ENCODE measurements around the gene VPS11.
"Not testable (repeated sequence)": the region's sequence is repeated elsewhere in the genome, so short reads cannot be mapped to it uniquely, and the experiment has no call there.

Gene VPS11

GRCh38 chr11:119103161-119103664 lies 35.6 kb downstream of the VPS11 start:
- not testable (repeated sequence) for DNase-seq (ENCODE audit: low spot score)

DNA sequence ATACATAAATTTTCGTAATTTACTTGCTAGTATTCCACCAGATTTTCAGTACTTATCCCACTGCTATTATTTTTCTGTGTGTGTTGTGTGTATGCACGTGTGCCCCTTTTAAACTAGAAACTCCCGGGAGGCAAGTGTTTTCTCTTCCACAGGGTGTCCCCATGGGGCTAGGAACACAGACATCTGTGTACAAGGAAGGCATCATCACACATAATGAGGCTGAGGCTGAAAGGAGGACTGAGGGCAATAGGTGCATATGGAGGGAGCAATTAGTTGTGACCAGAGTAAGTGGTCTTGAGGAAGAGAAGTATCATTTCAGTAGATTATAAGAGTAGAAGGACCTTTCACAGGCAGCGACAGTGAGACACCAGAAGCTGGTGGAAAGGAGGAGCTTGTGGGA lies 36.2 kb downstream of the VPS11 start:
- DNase-seq (ENCODE audit: low spot score) = no peak

DNA sequence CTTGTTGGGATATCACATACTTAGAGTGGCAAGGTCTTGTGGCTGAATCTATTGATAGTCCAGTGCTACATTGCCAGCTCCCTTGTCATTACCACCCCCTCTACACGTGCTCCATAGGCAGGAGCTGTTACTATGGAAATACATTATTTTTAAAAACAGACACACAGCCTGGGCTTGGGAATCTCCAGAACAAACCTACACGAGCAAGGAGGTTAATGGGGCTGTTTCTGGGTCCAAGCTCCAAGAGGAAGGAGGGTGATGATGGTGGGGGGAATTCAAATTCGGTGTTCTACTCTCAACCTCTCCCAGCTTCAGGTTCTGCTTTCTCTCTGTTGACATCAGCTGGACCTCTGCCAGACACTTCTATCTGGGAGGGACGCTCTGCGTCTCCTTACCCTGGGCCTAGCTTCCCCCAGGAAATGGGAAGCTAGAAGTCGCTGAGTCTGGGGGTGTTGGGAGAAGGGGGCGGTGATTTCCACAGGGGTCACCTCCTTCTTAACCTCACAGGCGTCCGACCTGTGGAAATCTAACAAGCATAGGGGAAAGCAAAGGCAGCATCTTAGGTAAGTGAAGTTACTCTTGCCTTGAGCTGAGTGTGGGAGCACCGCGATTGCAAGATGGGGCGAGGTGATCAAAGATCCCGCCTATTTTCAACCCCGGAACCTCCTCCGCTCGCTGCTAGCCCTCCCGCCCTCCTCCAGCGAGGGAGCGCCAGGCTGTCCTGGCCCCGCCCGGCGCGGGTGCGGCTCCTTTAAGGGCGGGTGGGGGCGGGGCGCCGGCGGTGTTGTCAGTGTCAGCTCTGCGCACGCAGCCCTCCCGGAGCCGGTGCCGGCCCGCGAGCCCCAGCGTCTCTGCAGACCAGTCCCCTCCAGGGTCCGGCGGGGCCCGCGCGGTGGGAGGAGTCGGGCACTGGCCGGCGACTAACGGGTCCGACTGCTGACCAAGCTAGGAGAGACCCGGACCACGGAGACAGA lies 39.2 kb downstream of the VPS11 start, which contains the start of gene C2CD2L:
Gene C2CD2L (plus strand): TSS at position 781 of the 974 bp plus-strand sequence. CDS start 398 bp downstream, outside the sequence.
- peak; percentile 88 for DNase-seq (ENCODE audit: low spot score)

DNA sequence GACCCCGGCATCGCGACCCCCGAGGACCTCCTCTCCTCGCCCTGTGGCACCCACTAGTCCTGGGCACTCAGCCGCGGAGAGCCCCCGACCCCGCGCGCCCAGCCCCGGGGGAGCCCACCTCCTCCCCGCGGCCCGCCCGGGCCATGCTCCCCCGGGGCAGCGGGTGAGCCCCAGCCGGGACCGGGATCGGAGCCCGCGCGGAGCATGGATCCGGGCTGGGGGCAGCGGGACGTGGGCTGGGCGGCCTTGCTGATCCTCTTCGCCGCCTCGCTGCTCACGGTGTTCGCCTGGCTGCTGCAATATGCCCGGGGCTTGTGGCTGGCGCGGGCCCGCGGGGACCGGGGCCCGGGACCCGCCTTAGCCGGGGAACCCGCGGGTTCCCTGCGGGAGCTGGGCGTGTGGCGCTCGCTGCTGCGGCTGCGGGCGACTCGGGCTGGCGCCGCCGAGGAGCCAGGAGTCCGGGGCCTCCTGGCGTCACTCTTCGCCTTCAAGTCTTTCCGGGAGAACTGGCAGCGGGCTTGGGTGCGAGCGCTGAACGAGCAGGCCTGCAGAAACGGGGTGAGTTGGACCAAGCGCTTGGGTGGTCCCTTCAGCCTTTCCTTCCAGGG lies 40.0 kb downstream of the VPS11 start:
- DNase-seq (ENCODE audit: low spot score) = no peak

GRCh38 chr11:119108146-119108856 lies 40.7 kb downstream of the VPS11 start:
- DNase-seq (ENCODE audit: low spot score) = no peak

GRCh38 chr11:119108857-119109221 lies 41.2 kb downstream of the VPS11 start:
- no peak for DNase-seq (ENCODE audit: low spot score)

GRCh38 chr11:119109843-119110242 lies 42.2 kb downstream of the VPS11 start:
- DNase-seq (ENCODE audit: low spot score) = no peak

DNA sequence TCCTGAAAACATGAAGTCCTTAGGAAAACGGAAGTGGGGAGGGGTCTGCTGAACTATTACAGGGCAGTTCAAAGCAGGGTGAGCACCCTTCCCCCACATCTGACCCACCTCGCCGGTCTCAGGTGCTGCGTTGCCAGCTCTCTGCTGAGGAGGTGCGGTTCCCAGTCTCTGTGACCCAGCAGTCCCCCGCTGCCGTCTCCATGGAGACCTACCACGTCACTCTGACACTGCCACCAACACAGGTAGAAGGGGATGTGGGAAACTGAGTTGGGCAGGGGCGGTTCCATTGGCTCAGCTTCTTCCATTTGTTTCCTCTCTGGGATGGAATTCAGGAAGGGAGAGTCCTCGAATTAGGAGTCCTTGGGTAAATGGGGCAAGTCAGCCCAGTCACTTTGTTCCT lies 42.8 kb downstream of the VPS11 start:
- DNase-seq (ENCODE audit: low spot score) = no peak

GRCh38 chr11:119111361-119111925 lies 43.8 kb downstream of the VPS11 start:
- DNase-seq (ENCODE audit: low spot score) = no peak

DNA sequence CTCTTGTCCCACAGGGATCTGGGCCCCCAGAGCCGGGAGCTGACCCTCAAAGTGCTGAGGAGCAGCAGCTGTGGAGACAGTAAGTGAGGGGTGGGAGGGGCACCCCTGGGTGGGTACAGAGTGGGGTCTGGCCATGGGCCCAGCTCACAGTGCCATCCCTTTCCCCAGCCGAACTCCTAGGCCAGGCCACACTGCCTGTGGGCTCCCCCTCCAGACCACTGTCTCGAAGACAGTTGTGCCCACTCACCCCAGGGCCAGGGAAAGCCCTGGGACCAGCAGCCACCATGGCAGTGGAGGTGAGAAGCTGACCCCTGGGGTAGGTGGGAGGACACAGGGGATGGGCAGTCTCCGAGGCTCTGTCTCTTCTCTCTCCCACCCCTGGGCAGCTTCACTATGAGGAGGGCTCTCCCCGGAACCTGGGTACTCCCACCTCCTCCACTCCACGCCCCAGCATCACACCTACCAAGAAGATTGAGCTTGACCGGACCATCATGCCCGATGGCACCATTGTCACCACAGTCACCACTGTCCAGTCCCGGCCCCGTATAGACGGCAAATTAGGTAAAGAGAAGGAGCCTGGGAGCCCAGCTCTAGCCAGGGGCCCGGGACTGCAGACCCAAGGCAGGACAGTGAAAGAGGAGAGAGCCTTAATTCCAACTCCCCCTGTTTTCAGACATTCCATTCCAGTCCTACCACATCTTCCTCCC lies 44.8 kb downstream of the VPS11 start:
- no peak for DNase-seq (ENCODE audit: low spot score)

GRCh38 chr11:119113716-119114115 lies 46.1 kb downstream of the VPS11 start:
- no peak for DNase-seq (ENCODE audit: low spot score)

GRCh38 chr11:119114351-119114750 lies 46.7 kb downstream of the VPS11 start:
- no peak for DNase-seq (ENCODE audit: low spot score)

DNA sequence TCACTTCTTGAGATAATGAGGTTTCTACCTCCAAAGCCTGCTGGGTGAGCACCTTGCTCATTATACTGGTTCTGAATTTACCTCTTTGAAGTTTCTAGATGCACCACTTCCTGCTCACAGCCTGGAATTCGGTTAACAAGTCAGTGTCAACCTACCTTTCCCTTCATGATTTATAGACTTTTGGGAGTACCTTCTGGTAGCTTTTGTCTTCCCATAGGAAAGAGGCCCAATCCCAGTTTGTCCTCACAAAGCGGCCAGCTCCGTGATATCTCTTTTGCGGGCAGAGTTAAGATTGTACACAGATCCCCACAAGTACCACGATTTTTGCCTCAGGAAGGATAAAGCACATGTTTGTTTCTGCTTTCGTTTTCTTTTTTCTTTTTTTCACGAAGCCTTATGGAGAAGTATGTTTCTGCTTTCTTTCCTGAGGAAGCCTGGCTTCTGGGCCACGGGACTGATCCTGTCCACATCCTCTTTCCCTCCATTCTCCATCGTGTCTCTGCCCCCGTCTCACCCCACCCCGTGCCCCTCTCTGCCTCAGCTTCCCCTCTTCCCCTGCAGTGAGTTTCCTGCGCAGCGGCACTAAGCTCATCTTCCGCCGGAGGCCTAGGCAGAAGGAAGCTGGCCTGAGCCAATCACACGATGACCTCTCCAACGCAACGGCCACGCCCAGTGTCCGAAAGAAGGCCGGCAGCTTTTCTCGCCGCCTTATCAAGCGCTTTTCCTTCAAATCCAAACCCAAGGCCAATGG lies 48.0 kb downstream of the VPS11 start:
- peak; percentile 35 for DNase-seq (ENCODE audit: low spot score)

DNA sequence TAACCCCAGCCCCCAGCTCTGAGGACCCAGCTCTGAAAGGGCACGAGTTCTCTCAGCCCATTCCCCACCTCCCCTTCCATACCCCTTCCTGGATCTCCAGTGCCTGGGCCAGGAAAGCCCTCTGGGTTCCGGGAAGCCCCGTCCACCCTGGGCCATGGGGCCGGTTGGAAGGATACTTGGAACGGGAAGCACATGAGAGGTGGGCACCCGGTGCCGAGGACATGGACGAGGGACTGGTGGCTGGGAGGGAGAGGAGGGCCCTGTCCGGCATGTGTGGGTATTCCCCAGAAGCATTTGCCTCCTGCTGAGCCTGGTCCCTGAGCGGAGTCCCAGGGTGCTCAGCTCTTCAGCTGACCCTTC lies 48.6 kb downstream of the VPS11 start:
- DNase-seq (ENCODE audit: low spot score) = no peak

DNA sequence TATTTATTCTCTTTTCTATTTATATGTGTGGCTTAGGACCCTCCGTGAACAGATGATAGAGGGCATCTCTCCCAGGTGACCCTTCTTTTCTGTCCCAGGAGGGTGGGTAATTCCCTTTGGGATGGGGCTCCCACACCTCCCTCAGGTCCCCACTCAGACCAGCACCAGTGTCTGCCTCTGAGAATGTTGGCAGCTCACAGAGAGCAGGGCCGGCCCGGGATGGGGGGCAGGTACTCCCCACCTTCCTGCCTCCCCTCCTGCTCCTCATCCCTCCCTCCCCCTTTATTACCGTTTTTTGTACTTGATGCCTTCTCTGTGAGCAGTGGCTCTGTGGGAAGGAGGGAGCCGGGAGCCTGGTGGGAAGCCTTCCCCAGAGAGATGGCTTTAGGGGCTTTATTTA lies 49.0 kb downstream of the VPS11 start:
- DNase-seq (ENCODE audit: low spot score) = no peak

GRCh38 chr11:119117004-119117706 lies 49.5 kb downstream of the VPS11 start:
- no peak for DNase-seq (ENCODE audit: low spot score)

DNA sequence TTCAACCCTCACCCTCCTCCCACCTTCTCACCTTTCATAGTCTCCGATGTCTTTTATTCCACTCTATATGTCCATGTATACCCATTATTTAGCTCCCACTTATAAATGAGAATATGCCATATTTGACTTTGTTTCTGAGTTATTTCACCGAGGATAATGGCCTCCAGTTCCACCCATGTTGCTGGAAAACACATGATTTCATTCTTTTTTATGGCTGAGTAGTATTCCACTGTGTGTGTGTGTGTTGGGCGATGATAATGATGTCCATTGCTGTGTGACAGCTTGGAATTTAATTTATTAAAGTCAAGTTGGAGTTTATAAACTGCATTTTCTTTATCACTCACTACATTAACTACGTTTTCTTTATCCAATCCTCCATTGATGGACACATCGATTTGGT lies 50.6 kb downstream of the VPS11 start:
- no peak for DNase-seq (ENCODE audit: low spot score)

DNA sequence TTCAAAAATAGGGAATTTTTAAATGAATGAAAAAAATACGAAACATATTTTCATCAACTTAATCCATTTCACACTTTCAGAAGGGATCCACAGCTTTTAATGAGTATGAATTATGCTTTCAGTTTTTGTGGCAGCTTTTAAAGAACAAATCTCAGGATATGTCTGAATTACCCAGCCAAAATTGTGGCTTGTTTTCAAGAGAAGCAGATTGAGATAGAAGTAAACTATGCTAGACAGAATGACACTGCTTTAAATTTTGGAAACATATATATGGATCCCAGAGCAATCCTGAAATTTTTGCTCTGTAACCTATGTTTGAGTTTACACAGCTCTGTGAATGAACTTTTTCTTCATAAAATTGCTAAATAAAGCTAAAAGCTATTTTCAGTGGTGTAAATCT lies 51.3 kb downstream of the VPS11 start:
- DNase-seq (ENCODE audit: low spot score) = no peak

DNA sequence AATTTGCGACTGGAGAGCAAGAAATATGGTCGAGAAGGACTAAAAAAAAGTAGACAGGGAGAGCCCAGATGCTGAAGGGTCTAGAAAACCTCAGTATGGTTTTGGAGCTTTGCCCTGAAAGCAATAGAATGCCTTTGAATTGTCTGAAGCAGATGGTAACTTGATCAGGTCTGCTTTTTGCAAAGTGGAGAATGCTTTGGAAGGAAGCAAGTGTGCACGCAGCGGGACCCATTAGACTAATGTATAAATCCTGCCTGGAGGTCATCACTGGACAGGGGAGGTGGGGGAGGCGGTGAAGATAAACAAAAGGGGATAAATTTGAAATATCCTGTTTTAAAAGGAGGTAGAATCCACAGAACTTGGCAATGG lies 53.0 kb downstream of the VPS11 start:
- no peak for DNase-seq (ENCODE audit: low spot score)
